HepG2 (cell line): ENCODE results near the gene NAV2.

ENCODE experiments used
- CTCF ChIP-seq: sonication (generic); formaldehyde crosslinking; IDR thresholded peaks from 2 replicates; pipeline ENCODE4 v1.5.0; 2020; ENCODE audit warnings: mild to moderate bottlenecking, missing genetic modification reagents, moderate library complexity
- NFRKB ChIP-seq: fragments of 450-650 bp; IDR thresholded peaks from 2 replicates; pipeline ENCODE4 v1.6.1; 2017
- ZNF362 ChIP-seq: sonication (generic); formaldehyde crosslinking; IDR thresholded peaks from 2 replicates; pipeline ENCODE4 v1.4.0; 2020; ENCODE audit warnings: missing genetic modification reagents, mild to moderate bottlenecking, borderline replicate concordance
- ZNF501 ChIP-seq: sonication (generic); formaldehyde crosslinking; IDR thresholded peaks from 2 replicates; pipeline ENCODE4 v1.5.1; 2020; ENCODE audit warnings: mild to moderate bottlenecking, moderate library complexity, missing genetic modification reagents
- ZNF629 ChIP-seq: sonication (generic); formaldehyde crosslinking; conservative IDR thresholded peaks from 2 replicates; pipeline ENCODE4 v1.5.0; 2020; ENCODE audit warnings: missing genetic modification reagents

GRCh38 chr11:20117291-20117690 is 404.7 kb downstream of the NAV2 start:
- no peak for TF ChIP-seq ZNF629 (CRISPR knock-in tag)
- no peak for TF ChIP-seq ZNF501
- TF ChIP-seq CTCF (CRISPR knock-in tag): no peak
- TF ChIP-seq NFRKB: no peak
- no peak for TF ChIP-seq ZNF362
